ENCODE results near the gene MIPEP. TPM values are rescaled to one million over a fixed set of nuclear protein-coding genes. Genes with fewer than 3 reads are reported as not detected.
"Not testable (repeated sequence)": the region's sequence is repeated elsewhere in the genome, so short reads cannot be mapped to it uniquely, and the experiment has no call there.

The MIPEP gene
- total RNA-seq, 1 donor from 2014 or later: 26.0 TPM

- ATAC-seq: peak; percentile 25
These were observed 711 bp upstream of the MIPEP start for GRCh38 chr13:23889615-23890607.

DNA sequence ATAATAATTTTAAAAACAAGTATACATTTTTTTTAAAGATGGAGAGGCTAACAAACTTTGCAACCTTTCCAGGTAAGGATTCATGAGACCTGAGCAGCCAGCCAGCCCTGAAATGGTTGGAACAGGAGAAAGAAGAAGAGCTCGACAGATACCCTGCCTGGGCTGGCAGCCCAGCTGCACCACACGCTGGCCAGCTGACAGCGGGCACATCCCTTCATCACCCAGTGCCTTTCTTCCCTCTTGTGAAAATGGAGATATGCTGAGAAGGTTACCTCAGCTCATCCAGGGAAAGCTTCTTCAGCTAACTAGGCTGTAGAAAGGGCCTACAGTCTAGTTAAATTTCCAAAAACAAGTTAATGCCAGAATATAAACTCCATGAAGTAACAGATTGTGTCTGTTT, 4.8 kb downstream of the MIPEP start:
- not testable (repeated sequence) for ATAC-seq

- no peak for ATAC-seq
These were observed 5.9 kb downstream of the MIPEP start for GRCh38 chr13:23883255-23883654.

- not testable (repeated sequence) for ATAC-seq
These were observed 7.8 kb downstream of the MIPEP start for GRCh38 chr13:23881402-23881800.

DNA sequence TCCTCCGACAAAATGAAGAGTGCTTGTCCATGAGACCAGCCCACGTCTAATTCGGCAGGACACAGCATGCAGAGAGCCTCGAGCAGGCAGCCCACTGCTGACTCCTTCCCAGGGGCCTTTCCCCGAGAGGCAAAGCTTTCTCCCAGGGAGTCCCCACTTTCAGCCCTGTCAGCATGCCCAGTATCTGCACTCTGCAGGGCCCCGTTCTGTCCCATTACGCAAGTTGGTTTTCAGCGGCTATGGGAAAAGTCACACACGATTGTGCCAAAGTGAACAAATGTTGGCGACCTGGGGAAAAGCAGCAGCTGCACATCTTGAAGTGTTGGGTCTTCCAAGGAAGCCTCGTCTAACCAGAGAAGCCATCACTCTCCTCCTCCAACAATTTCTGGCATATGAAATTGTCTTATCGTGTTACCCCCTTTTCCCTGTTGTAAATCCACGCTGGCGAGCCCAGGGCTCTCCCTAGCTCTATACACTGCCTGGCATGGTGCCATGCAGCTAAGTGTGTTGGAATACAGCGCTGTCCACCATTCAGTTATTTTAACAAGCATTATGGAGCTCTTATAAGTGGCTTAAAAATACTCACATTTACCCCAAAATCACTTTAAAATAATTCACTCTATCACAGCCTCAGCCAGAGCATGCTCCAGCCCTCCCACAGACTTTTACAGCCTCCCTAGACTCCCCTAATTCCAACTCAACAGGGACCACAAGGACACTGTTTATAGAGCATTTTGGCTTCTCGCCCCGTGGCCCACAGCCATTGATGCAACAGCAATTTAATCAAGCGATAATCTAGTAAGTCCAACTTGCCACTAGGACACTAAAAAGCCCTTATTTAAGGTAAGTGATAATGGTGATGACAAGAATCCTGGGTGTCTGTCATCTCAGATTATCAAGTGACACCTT, 8.5 kb downstream of the MIPEP start:
- not testable (repeated sequence) for ATAC-seq

DNA sequence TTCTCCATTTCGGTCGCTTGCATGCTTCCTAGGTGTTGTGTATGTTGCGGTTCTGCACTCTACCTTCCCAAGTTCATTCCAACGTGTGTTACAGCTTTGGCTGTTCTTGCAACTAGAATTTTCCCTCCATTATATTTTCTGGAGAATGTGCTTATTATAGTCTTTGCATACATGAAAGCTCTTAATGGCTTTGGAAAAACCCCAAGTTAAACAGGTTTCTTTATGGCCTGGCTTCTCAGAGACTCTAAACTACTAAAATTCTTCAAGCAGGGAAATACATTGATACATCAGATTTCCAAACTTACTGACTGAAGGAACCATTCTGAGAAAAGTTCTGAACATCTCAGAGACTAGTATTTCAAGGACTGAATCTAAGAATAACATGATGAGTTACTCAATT, 11.9 kb downstream of the MIPEP start:
- ATAC-seq: no peak

DNA sequence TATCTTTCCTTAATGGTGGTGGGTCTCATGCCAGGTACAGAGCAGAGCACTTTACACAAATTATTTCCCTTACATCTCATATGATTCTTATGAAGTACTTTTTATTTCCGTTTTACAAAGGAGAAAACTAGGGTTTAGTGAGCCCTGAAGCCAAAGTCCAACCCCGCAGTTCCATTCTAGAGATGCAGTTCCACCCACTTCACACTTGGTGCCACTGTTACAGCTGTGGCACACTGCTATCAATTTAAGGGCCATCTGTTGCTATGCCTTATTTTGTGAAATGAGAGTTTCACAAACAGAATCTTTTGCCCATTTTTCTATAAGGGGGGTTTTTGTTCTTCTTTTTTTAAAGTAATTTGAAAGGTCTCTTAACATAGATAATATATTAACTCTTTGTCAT, 12.9 kb downstream of the MIPEP start:
- ATAC-seq: no peak

DNA sequence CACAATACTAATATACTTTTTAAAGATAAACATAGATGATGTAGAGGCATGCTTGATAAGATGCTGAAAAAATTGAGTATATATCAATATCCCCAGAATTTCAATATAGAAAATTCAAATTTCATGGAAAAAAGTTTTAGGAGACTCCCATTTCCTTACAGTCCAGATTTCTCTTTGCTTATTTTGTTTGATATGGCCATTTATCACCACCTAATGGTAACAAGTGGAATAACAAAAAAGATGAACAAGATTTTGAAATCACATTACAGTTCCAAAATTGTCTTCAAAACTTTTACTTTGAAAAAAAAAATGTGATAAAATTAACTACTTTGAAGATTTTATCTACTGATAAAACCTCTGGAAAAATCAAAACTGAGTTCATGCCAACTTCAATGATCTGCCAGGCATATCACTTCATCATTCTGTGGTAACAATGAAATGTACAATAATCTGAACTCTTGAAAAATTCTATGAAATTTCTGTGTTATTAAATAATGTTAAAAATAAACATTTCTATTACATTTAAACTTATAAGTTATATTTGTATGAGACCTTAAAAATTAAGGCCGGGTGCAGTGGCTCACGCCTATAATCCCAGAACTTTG, 17.5 kb downstream of the MIPEP start:
- no peak for ATAC-seq

GRCh38 chr13:23870356-23871140, 18.7 kb downstream of the MIPEP start:
- no peak for ATAC-seq

- ATAC-seq: peak; percentile 94
These were observed 20.7 kb downstream of the MIPEP start for GRCh38 chr13:23868521-23868920.

GRCh38 chr13:23867027-23867491, 22.1 kb downstream of the MIPEP start:
- ATAC-seq: no peak

DNA sequence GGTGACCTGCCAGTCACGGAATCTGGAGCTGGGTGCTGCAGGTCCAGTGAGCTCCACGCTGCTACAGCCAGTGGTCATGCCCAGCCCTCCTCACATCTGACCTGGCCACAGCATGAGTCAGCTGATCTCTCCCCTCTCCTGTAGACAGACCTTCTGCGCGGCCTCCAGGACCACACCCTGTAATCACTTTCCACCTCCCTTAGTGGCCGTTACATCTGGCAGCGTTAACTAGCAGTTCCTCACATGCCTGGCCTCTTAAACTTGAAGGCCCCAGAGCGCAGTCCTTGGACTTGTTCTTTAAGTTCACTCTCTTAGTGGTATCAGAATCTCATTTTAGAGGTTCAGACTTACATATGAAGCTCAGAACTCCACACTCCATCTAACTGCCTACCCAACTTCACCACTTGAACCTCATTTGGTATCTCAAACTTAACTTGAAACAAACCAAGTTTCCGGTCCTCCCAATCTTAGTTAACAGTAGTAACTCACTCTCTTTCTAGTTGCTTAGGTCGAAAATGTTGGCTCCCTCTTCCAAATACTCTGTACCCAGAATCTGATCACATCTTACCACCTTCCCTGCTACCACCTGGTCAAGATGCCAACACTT, 22.7 kb downstream of the MIPEP start:
- ATAC-seq: no peak

DNA sequence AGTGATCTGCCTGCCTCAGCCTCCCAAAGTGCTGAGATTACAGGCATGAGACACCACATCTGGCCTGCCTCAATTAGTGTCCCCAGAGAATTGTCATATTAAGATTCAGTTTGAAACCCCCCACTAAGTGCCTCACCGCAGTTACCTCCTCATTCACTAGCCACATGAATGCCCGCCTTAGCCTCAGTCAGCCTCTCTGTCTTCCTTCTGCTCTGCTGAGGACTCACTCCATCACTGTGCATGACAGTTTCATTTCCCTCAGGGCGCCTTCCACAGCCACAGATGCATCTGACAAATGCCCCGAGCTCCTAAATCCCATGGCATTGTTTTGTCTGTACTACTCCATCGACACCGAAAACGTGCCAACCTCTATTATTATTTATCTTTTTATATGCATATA, 23.3 kb downstream of the MIPEP start:
- ATAC-seq: no peak

- no peak for ATAC-seq
These were observed 24.2 kb downstream of the MIPEP start for GRCh38 chr13:23865026-23865425.

DNA sequence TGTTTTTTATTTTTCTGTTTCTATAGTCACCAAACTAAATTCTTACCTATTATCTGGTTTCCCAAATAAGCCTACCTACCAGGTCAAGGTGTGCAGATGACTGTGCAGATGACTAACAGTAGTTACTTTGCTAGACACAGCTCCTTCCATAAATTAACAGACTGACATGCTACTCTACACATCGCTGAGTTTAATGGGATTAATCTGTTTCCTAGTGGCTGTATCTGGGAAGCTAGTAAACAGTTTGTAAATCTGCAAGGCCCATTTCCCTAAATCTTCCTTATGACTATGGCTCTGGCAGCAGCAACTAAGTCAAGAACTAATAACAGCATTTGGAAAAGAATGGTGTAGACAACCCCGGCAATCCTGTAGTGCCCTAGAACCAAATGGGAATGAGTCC, 27.9 kb downstream of the MIPEP start:
- ATAC-seq: no peak

- no peak for ATAC-seq
These were observed 29.3 kb downstream of the MIPEP start for GRCh38 chr13:23859904-23860303.

DNA sequence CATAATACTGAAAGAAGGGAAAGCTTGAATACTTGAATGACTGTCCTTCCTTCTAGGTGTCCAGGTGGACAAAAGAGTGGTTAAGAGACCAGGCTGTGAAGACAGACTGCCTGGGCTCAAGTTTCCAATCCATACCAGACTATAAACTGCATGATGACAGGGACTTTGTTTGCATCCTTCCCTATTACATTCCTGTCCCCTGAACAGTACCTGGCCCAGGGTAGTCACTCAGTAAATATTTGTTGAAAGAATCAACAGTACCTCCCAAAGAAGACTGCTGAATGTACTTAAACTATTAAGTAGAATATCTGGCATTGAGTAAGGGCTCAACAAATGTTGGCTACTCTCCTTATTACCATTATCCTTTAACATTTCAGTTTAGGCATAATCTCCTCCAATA, 29.7 kb downstream of the MIPEP start:
- ATAC-seq: peak; percentile 76

DNA sequence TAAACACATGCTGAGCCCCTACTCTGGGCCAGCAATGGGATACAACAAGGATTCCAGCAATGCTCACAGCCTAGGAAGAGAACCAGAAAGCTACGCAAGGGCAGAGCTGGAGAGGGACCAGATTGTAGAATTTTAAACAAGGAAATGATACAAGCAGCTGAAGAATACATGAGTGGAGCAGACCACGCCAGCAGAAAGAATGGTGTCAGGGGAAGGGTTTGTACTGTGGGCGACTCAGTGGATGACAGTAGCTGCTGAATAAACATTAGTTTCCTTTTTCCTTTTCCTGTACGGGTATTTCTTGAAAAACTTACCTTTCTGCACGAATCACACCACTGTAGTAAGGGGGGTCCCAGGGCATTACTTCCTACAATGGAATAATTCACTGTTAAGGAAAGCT, 30.7 kb downstream of the MIPEP start:
- peak; percentile 51 for ATAC-seq

DNA sequence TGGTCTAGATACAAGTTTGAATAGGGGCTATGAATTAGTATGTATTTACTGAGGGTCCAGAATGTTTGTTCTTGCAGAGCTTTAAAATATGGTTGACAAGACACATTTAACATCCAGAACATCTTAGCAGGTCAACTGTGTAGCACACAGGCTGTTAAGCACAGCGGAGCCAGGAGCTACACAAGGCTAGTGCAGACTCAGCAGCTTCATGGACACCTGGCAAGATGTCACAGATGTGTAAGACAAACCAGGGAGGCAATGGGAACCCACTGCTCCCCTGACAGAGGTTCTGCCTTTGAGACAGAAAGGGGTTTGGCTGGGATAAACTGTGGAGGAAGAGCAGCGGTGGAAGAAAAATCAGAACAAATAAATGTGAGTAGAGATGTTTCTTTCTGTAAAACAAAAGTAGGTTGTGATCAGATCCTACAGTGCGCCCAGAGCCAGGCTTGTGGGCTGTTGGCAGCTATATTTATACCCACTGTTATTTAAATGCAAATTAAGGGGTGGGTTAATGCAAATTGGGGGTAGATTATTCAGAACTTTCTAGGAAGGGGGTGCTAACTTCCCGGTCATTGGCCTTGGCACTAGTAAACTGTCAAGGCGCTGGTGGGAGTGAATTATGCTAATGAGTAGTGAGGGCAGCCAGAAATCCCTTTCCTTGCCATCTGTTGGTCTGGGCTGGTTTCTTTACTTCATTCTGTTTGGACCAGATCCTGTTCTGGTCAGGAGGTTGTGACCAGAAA, 33.0 kb downstream of the MIPEP start:
- ATAC-seq: no peak

DNA sequence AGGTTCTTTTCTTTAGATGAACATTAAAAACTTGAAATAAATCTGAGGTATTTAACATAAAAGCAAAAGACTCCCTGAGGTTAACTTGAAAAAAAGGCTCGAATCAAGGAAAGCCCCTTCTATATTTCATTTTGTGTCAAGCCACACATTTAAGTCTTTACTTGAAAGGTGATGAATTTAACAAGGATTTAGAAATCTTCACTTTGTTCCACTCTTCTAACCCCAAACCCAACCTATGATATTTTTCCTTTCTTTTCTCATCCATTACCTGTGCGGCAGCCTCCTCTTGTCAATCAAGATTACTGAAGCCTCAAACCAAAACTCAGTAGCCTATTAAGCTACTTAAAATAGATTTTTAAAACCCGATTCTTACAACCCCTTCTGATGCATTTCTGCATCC, 33.8 kb downstream of the MIPEP start:
- no peak for ATAC-seq

DNA sequence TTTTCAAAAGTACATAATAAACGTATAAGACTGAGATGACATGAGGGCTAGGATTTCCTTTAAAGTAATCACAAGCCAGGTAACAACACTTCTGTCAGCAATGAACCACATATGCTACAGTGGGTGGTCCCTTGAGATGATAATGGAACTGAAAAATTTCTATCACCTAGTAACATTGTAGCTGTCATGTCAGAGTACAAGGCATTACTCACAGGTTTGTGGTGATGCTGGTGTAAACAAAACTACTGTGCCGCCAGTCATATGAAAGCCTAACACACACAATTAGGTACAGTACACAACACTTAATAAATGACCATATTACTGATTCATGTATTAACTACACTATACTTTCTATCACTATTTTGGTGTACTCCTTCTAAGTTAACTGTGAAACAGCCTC, 36.8 kb downstream of the MIPEP start:
- ATAC-seq: no peak

All from esophagus mucosa (tissue), 1 donor.